K562 (cell line): ENCODE results near the gene UBE2D3. TPM values are rescaled to one million over a fixed set of nuclear protein-coding genes. Genes with fewer than 3 reads are reported as not detected.

Experiments used
- FUS ChIP-seq: fragments of 200-400 bp; formaldehyde crosslinking; optimal IDR thresholded peaks from 2 replicates; pipeline ENCODE3; 2017; ENCODE audit warnings: low read depth, low read length
- HNRNPK ChIP-seq: fragments of 200-400 bp; formaldehyde crosslinking; IDR thresholded peaks from one replicate; pipeline ENCODE4 v1.6.1; 2018; ENCODE audit warnings: mild to moderate bottlenecking, low read depth, low read length; ENCODE audit not compliant: poor library complexity, severe bottlenecking
- SRSF3 ChIP-seq: fragments of 200-400 bp; formaldehyde crosslinking; IDR thresholded peaks from 2 replicates; pipeline ENCODE4 v1.6.1; 2016; ENCODE audit warnings: mild to moderate bottlenecking, low read length, moderate library complexity; ENCODE audit not compliant: insufficient read depth
- STAT5B ChIP-seq: fragments of 250-450 bp; sonication (Bioruptor Pico); IDR thresholded peaks from 2 replicates; pipeline ENCODE4 v1.8.0; 2021; ENCODE audit warnings: mild to moderate bottlenecking, inconsistent platforms
- ZBTB12 ChIP-seq: fragments of 250-450 bp; sonication (Bioruptor Pico); IDR thresholded peaks from 2 replicates; pipeline ENCODE4 v1.4.0; 2020
- ZNF277 ChIP-seq: fragments of 250-450 bp; sonication (Bioruptor Pico); IDR thresholded peaks from 2 replicates; pipeline ENCODE4 v1.8.0; 2022; ENCODE audit warnings: inconsistent platforms, mild to moderate bottlenecking, moderate library complexity, borderline replicate concordance
- ZNF3 ChIP-seq: fragments of 250-450 bp; sonication (Bioruptor Pico); IDR thresholded peaks from 2 replicates; pipeline ENCODE4 v1.5.0; 2021; ENCODE audit warnings: mild to moderate bottlenecking, moderate library complexity
- polyA plus RNA-seq, 8 experiments: library from polyadenylated mRNA; depleted of rRNA in 4 of 8; stranded (reverse) in 5 of 8; unstranded in 3 of 8; fragments of >200 nt; fragmentation: Nextera tagmentation in 2 of 8; fragmentation: Illumina TruSeq in 1 of 8; extraction: Ambion mirVana in 2 of 8; extraction: Trizol in 1 of 8; gene quantifications; 2 replicates each; pipeline versions ENCODE4 v1.2.1 to v1.2.3, GENCODE V29; 2011 to 2014; ENCODE audit warnings: inconsistent platforms in 1 of 8, missing spikeins in 1 of 8
- total RNA-seq, 7 experiments: library from RNA; depleted of rRNA in 6 of 7; stranded (reverse); fragments of >200 nt in 6 of 7; fragmentation: Illumina TruSeq in 2 of 7; extraction: Trizol in 2 of 7; gene quantifications; 2 replicates each; pipeline versions ENCODE4 v1.2.1 to v1.2.3, GENCODE V29; 2011 to 2021; ENCODE audit warnings: low replicate concordance in 1 of 7

UBE2D3 gene
- total and polyA plus RNA-seq, 9 of the 15 experiments (the other 6 are each of a cell fraction or from before 2014, with no cell fraction given) = 191 to 618 (median 292) TPM

DNA sequence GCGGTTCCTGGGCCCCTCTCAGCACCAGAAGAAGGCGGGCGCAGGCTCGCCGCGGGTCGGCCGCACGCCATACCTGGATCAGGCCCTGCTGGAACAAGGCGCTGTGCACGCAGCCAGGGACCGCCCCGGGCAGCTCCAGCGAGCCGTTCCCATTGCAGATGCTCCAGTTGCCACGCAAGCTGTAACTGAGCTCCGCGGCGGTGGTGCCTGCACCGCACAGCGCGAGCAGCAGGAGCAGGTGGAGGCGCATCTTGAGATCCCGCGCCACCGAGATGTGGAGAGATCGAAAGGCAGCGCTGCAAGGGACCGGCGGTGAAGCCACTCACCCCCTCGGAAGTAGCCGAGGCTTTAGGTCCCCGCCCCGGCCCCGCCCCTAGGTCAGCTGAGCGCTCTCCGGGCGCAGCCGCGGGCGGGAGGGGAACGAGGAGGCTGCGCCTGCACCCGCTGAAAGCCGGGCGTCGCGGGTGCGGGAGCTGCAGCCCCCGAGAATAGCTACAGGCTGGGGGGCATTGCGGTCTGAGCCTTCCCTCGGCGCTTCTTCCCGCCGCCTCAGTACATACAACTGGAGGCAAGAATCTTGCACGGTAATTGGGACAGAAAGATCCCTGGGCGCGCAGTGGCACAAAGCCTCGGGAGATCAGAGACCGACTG is 66.6 kb downstream of the UBE2D3 start, which contains the start of gene MANBA (continued):
- TF ChIP-seq ZNF277 (CRISPR knock-in tag) = no peak
- TF ChIP-seq ZNF3 (CRISPR knock-in tag) = no peak
- TF ChIP-seq HNRNPK = no peak
- no peak for TF ChIP-seq SRSF3
- no peak for TF ChIP-seq FUS
- no peak for TF ChIP-seq STAT5B
- no peak for TF ChIP-seq ZBTB12 (CRISPR knock-in tag)
